Measurements from ENCODE around the gene DCAF15.

The DCAF15 gene

DNA sequence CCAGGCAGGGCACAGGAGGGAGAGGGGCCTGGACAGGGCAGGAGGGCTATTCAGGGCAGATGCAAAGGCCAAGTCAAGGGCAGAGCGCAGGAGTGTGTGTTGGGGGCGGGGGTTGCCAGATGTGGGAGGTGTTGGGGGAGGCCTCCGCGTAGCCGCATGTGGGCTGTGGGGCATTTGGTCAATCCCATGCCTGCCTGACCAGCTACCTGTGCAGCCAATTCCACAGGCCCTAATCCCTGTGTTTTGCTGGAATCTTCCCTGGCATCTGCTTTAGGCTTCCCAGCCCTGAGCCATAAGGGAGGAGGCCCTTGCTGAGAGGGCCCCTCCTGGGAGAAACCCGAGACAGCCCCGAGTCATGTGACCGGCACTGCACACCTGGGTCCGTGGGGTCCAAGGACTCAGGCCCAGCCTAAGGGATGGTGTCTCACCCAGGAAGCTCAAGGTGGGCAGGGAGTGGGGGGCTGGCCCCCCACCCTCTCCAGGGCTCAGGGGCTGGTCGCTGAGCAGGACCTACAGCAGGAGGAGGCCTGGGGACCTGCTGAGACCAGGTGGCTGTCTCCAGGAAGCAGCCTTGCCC, 33.5 kb downstream of the DCAF15 start:
- Mint-ChIP-seq H3K4me3 (peak overlapping the region; percentile 79 to 81), H3K27me3 (no peaks in the 10 kb centered on the region), H3K4me1 (peaks cover 90% of the 10 kb centered on the region), H3K9me3 (no peaks in the 10 kb centered on the region), H3K27ac (peak overlapping the region; percentile 98 to 99)
- DNase-seq (no peak), ATAC-seq (peak; percentile 27)

DNA sequence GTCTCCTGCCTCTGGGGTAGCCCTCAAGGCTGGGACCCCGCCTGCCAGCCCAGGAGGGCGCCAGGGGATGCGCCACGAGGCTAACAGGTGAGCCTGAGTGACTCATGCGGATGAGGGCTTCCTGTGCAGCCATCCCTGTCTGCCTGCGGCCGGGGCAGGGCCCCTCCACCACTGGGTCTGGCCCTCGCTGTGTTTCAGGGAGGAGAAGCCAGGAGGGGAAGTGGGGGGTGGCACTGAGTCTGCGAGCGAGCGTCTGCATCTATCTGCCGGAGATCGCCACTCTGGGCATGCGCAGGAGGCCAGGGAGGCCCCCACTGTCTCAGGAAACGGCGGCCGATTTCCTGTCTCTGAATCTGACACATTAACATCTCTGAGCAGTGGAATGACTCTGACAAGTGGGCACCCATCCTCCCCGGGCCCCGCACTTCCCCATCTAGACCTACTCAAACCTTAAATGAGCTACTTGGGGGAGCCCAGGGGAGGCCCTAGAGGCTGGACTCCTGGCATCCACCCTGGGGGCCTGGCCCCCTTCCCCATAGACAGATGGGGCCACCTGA, 34.1 kb downstream of the DCAF15 start:
- peak overlapping the region; percentile 79 to 81 for H3K4me3 Mint-ChIP-seq
- H3K27me3 Mint-ChIP-seq: no peaks in the 10 kb centered on the region
- peak overlapping the region; percentile 98 to 99 for H3K27ac Mint-ChIP-seq
- DNase-seq (peak; percentile 97 to 99), ATAC-seq (peak; percentile 97)
- no peaks in the 10 kb centered on the region for H3K9me3 Mint-ChIP-seq
- peaks cover 91% of the 10 kb centered on the region for H3K4me1 Mint-ChIP-seq

DNA sequence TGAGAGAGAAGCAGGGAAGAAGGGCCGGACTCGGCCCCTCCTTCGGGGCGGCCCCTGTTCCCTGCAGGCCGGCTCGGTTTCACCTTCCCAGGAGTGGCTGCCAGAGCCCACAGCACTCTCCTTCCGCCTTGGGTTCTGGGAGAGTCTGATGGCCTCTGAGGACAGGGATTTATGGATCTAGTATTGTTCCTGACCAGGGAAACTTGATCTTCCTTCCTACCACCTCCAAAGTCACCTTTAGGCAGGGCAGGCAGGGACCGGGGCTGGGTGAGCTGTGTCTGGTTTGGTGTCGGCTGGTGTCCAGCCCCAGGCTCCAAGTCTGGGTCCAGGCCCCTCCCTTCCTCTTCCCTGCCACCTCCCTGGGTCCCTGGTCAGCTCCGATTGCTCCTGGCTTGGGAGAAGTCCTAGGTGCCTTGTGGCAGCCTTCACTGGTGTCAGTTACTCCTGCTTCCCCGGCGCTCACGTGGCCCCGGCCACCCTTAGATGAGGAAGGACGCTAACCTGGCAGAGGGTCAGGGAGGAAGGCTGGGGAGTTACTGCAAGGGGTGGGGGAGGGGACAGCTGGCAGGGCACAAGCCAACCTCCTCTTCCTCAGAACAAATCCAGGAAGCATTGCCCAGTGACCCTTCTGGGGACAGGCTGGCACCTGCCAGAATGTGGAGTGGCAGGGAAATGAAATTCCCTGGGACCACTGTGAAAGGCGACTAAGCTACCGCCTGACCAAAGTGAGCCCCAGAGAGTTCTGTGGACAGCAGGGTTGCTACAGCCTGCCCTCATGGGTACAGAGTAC, 35.0 kb downstream of the DCAF15 start:
- H3K4me1 Mint-ChIP-seq: peaks cover 93% of the 10 kb centered on the region
- no peaks in the 10 kb centered on the region for H3K9me3 Mint-ChIP-seq
- DNase-seq: no peak
- peak overlapping the region; percentile 79 to 81 for H3K4me3 Mint-ChIP-seq
- no peak for ATAC-seq
- peak overlapping the region; percentile 98 to 99 for H3K27ac Mint-ChIP-seq
- H3K27me3 Mint-ChIP-seq: no peaks in the 10 kb centered on the region

DNA sequence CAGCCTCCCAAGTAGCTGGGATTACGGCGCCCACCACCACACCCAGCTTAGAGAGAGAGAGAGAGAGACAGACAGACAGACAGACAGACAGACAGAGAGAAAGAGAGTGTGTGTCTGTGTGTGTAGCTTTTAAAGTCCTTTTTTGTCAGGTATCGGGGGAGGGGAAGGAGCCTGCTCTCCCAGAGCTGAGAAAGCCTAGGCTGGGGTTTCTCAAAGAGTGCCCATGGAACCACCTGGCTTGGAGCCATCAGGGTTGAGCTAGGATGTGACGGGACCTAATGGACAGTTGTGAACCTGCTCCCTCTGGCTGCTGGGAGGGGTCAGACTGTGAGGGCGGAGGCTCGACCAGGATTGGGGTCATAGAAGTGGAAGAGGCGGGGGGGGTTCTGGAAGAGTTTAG, 37.2 kb downstream of the DCAF15 start:
- no peak overlapping the region for H3K4me3 Mint-ChIP-seq
- no peak for ATAC-seq
- no peaks in the 10 kb centered on the region for H3K27me3 Mint-ChIP-seq
- H3K9me3 Mint-ChIP-seq: no peaks in the 10 kb centered on the region
- DNase-seq: no peak
- peak overlapping the region; percentile 49 to 58 for H3K27ac Mint-ChIP-seq
- H3K4me1 Mint-ChIP-seq: peaks cover 91% of the 10 kb centered on the region

DNA sequence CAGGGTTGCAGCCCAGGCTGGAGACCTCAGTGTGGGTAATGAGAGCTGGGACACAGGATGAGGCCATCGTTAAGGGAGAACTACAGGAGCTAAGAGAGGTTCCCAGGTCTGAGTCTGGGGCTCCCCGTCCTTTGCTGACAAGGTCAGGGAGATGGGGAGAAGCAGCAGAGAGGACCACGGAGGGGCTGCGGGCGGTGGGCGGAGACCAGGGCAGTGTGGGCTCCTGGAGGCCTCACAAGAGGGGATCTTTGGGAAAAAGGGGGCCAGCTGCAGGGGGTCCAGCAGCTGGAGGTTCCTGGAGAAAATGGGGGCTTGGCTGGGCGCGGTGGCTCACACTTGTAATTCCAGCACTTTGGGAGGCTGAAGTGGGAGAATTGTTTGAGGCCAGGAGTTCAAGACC, 37.8 kb downstream of the DCAF15 start:
- Mint-ChIP-seq H3K4me1 (peaks cover 86% of the 10 kb centered on the region), H3K9me3 (no peaks in the 10 kb centered on the region), H3K27me3 (no peaks in the 10 kb centered on the region), H3K4me3 (no peak overlapping the region), H3K27ac (peak overlapping the region in 1 of 2 donors; percentile 73)
- DNase-seq (no peak), ATAC-seq (no peak)

DNA sequence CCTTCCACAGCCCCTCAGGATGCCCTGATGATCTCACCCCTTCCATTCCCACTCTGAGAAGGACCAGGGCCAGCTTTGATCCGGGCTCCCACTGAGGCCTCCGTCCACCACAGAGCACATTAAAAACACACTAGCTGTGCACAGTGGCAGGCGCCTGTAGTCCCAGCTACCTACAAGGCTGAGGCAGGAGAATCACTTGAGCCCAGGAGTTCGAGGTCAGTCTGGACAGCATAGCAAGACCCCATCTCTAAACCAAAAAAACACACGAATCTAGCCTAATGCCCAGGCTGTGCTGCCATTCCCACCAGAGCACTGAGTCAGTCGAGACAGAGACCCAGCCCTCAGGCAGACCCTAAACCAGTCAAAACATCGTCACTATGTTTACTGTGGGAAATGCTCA, 39.7 kb downstream of the DCAF15 start:
- DNase-seq: no peak
- Mint-ChIP-seq H3K27me3 (no peaks in the 10 kb centered on the region), H3K4me1 (peaks cover 67% of the 10 kb centered on the region), H3K9me3 (no peaks in the 10 kb centered on the region), H3K27ac (peak overlapping the region in 1 of 2 donors; percentile 12), H3K4me3 (no peak overlapping the region)
- no peak for ATAC-seq

DNA sequence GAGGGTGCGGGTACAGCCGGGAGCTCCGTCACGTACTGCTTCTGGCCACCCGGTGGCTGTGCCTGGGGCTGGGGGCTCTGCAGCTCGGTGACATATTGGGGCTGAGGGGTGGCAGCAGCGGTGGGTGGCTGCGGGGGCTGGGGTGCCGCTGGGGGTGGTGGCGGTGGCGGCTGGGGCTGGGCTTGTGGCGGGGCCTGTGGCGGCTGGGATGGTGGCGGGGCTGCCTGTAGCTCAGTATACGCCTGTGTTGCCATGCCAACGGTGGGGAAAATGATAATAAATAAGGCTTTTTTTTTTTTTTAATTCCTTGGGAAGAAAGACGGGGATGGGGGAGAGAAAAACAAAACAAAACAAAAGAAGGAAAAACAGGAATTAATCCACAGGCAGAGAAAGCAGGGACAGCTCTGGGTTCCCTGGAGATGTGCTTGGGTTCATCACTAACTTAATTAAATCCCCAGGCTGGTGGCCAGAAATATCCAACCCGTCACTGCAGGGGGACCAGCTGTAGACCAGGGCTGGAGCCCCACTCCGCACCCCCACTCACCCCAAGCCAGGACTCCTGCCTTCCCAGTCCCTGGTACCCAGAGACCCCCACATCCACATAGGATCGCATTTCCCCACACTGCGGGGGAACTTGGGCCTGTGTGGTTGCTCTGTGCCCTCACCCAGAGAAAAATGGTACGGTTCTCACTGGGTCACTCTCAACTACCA, 41.4 kb downstream of the DCAF15 start:
- Mint-ChIP-seq H3K4me1 (peaks cover 49% of the 10 kb centered on the region), H3K4me3 (peak overlapping the region in 1 of 2 donors; percentile 39), H3K27ac (peak overlapping the region; percentile 42 to 66), H3K9me3 (peaks cover 2 to 4% of the 10 kb centered on the region in 2 donors), H3K27me3 (no peaks in the 10 kb centered on the region)
- ATAC-seq (peak; percentile 49), DNase-seq (no peak)

DNA sequence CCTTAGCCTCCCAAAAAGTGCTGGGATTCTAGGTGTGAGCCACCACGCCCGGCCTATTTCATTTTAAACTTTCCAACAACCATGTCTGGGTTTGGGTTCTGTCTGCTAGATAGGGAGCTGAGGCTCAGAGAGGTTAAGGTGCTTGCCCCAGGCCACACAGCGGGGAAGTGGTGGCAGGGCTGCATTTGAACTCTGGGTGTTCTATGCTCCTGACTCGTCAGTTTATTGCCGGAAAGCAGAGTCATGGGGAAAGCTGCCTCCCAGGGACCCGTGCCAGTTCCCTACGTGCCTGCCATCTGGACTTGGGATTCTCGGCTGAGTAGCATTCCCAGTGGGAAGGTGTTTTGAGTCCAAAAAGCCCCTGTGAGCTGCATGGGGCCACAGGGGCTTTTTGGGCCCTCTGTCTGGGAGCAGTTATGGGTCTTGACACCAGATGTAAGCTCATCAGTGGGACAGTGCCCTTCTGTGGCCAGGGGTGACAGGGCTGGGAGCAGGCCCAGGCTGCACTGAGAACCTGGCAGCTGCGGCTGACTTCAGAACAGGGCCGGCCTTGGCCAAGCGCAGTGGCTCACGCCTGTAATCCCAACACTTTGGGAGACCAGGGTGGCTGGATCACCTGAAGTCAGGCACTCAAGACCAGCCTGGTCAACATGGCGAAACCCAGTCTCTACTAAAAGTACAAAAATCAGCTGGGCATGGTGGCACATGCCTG, 42.9 kb downstream of the DCAF15 start:
- no peak for DNase-seq
- ATAC-seq: no peak
- H3K4me3 Mint-ChIP-seq: no peak overlapping the region
- peaks cover 35% of the 10 kb centered on the region for H3K4me1 Mint-ChIP-seq
- peaks cover 6 to 9% of the 10 kb centered on the region in 2 donors for H3K9me3 Mint-ChIP-seq
- peak overlapping the region in 1 of 2 donors; percentile 49 for H3K27ac Mint-ChIP-seq
- no peaks in the 10 kb centered on the region for H3K27me3 Mint-ChIP-seq

DNA sequence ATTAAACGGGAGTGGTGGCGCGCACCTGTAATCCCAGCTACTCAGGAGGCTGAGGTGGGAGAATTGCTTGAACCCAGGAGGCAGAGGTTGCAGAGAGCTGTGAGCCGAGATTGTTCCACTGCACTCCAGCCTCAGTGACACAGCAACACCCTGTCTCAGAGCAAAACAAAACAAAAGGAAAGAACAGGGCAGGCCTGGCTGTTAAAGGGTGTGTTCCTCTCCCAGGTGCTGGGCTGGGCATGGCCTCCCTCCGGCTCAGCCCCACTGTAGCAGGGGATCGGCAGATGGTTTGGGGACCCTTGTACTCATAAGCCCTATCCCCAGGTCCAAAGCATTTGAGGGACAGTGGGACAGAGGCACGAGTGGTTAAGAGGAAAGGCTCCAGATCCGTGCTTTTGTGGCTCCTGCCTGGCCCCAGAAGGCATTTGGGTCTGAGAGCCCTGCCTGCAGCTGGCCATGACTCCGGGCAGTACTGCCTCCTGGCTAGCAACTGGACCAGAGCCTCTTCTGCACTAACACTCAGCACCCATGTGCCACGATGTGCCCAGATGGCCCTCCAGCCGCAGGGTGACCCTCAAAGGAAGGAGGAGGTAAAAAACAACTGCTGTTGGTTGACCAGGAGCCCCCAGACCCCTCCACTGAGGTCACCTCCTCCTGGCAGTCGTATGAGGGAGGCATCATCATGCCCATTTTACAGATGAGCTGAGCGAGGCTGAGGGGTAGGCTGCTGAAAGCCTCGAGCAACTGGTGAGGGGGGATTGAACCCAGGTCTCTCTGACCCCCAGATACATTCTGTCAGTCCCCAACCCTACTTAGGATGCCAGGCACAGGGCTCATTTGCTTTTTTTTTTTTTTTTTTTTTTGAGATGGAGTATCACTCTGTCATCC, 43.8 kb downstream of the DCAF15 start:
- Mint-ChIP-seq H3K4me1 (peaks cover 37% of the 10 kb centered on the region), H3K27ac (no peak overlapping the region), H3K27me3 (no peaks in the 10 kb centered on the region), H3K4me3 (no peak overlapping the region), H3K9me3 (peaks cover 6 to 9% of the 10 kb centered on the region in 2 donors)
- no peak for DNase-seq
- ATAC-seq: no peak

DNA sequence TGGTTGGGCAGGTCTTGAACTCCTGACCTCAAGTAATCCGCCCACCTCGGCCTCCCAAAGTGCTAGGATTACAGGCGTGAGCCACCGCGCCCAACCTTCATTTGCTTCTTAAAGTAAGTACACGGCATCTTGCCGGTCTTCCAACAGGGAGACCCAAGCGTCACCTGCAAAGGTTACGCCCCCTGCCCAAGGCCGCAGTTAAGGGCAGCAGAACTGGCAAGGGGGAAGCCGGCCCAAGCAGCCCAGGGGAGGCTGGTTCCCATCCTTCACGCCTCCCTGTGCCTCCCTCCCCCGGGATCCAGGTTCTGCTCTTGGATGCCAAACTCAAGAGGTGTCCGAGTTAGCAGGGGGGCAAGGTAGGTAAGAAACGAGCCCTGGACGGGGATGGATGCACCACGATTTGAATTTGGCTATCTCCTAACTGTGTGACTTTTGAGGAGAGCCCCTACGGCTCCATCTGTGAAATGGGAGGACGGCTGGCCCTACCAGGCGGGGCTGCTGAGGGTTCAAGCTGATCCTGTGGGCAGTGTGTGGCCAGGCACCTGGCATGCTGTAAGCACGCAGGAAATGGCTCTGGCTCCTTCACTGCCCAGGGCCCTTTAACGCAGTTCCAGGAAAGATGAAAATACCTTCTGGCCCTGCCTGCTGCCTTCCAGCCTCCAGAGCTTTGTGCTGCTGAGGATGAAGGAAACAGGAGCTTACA, 44.8 kb downstream of the DCAF15 start:
- Mint-ChIP-seq H3K4me3 (no peak overlapping the region), H3K9me3 (peaks cover 6 to 9% of the 10 kb centered on the region in 2 donors), H3K27ac (no peak overlapping the region), H3K4me1 (peaks cover 37% of the 10 kb centered on the region), H3K27me3 (no peaks in the 10 kb centered on the region)
- ATAC-seq (no peak), DNase-seq (no peak)

DNA sequence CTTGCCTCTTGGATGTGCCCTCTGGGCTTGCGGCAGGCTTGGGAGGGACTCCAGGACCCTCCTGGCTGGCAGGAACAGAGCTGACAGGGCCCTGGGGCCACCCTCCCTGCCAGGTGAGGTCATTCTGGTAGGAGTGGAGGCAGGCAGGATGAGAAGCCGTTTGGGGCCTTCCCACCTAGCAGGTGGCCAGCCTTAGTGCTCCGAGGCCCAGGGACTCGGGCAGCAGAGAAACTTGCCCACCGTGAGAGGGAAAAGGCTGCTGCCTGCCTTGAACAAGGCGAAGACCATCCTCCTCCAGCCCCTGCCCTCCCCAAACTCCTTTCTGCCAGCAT, 45.3 kb downstream of the DCAF15 start:
- no peak overlapping the region for H3K4me3 Mint-ChIP-seq
- no peak for DNase-seq
- ATAC-seq: no peak
- peaks cover 6 to 9% of the 10 kb centered on the region in 2 donors for H3K9me3 Mint-ChIP-seq
- no peaks in the 10 kb centered on the region for H3K27me3 Mint-ChIP-seq
- H3K27ac Mint-ChIP-seq: no peak overlapping the region
- peaks cover 37% of the 10 kb centered on the region for H3K4me1 Mint-ChIP-seq

DNA sequence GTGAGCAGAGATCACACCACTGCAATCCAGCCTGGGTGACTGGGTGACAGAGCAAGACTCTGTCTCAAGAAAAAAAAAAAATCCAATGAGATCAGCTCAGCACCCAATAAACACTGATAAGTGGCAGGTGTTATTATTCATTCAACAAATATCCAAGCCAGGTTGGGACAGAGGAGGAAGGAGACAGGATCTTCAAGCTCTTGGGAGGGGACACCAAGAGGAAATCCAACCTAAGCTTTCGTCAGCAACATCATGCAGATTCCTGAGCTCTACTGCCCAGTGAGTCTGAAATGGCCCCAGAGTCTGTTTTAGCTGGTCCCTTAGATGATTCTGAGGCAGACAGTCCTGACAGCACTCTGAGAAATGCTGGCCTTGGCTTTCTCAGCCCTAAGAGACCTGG, 46.1 kb downstream of the DCAF15 start:
- DNase-seq (no peak), ATAC-seq (no peak)
- H3K9me3 Mint-ChIP-seq: peaks cover 6 to 9% of the 10 kb centered on the region in 2 donors
- H3K27me3 Mint-ChIP-seq: no peaks in the 10 kb centered on the region
- H3K4me1 Mint-ChIP-seq: peaks cover 40% of the 10 kb centered on the region
- peak overlapping the region in 1 of 2 donors; percentile 46 for H3K27ac Mint-ChIP-seq
- no peak overlapping the region for H3K4me3 Mint-ChIP-seq

DNA sequence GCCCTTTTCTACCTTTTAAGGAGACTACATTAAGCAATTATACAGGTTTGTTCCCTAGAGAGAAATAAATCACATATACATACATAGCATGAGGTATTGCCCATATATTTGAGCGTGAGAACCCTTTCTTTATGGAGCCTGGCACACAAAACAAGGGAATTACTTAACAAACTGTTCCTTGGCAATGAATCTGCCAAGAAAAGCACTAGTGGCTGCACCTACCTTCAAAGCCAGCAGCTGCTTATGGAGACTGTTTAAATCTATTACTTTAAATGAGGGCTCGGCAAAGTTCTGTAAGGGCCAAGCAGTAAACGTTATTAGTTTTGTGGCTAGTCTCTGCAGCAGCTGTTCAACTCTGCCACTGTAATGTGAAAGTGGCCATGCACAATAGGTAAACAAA, 46.8 kb downstream of the DCAF15 start:
- H3K27me3 Mint-ChIP-seq: no peaks in the 10 kb centered on the region
- H3K27ac Mint-ChIP-seq: no peak overlapping the region

More for the DNA sequence above, 46.8 kb downstream of the DCAF15 start:
- H3K9me3 Mint-ChIP-seq: peaks cover 6 to 9% of the 10 kb centered on the region in 2 donors
- DNase-seq: no peak
- no peak overlapping the region for H3K4me3 Mint-ChIP-seq
- no peak for ATAC-seq
- peaks cover 41% of the 10 kb centered on the region for H3K4me1 Mint-ChIP-seq

Data from stimulated activated naive CD8-positive, alpha-beta T cell treated with anti-CD3 and anti-CD28 coated beads, Interleukin-15, amount 100 ng/mL, for 72 hours (primary cell).